ENCODE data around the gene JPH2. TPM values are rescaled to one million over a fixed set of nuclear protein-coding genes. Genes with fewer than 3 reads are reported as not detected.

JPH2 gene
- total RNA-seq, 2 experiments from 2014 or later = not detected

DNA sequence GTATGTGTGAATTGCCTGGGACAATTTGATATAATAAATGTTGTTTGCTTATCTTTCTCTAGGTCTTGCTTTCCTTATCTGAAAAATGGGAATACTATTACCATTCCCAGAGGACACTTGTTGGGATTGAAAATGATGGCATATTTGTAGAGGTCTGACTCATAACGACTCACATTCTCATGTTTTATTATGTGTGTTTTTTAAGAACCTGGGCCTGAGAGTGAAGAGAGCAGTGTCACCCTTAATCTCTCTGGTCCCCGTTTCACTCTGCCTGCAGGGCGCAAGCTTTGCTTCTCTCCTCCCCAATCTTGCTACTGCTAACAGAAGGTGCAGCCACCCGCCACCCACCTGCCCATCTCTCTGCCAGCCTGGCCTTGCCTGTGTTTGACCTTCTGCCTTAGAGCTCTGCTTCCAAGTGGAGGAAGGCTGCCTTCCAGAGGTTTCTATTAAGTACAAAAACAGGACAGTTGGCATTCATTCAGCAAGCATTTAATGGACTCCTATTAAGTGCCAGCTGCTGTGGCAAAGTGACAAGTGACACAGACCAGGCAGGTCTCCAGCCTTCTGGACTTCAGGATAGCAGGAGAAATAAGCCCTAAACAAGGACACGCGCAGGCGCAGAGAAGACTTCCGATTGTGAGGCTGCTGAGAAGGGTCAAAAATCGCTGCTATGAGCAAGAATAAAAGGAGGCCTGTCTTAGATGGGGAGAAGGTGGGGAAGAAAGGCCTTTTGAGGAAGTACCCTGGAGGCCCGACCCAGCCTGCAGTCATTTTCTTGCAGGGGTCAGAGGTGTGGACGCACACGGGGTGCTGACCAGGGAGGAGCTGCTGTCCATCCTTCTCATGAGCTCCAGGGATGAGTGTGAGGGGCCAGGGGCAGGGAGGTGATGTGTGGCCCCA lies 112.5 kb downstream of the JPH2 start:
- ChIA-PET POLR2A (no interaction called here), CTCF (no interaction called here)

DNA sequence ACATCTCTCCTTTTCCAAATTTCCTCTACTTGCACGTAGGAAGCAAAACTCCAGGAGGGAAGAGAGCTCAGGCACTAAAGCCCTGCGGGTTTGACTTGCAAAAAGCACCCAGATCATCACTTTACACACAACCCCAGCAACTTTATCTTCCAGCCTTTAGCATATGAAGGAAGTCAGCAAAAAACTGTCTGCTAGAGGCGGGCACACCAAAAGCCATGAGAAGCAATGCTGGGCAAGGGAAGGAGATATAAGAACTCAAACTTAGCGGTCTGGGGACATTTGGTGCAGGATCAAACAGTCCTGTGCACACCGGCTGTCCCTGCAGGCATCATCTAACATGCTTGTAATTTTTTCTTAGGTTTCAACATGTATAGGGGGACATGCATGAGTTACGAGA lies 113.3 kb downstream of the JPH2 start:
- POLR2A ChIA-PET = no interaction called here
- CTCF ChIA-PET = no interaction called here

DNA sequence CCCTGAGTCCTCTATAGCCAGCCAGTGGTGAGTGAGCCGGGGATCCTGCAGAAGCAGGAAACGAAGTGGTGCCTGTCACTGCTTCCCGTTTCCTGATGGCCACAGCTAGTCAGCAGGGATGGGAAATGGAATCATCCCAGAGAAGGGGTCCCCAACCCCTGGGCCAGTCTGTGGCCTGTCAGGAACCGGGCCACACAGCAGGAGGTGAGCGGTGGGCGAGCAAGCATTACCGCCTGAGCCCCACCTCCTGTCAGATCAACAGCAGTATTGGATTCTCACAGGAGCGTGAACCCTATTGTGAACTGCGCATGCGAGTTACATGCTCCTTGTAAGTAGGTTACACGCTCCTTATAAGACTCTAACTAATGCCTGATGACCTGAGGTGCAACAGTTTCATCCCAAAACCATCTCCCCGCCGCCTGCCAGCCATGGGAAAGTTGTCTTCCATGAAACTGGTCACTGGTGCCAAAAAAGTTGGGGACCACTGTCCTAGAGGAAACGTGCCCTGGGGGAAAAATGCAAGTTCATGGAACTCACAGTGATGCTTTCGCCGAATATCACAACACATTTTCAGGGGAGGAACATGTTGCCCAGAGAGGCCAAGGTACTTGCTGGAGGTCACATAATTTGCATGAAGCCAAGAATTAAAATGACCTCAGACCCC lies 113.8 kb downstream of the JPH2 start:
- POLR2A ChIA-PET = no interaction called here
- CTCF ChIA-PET = no interaction called here

DNA sequence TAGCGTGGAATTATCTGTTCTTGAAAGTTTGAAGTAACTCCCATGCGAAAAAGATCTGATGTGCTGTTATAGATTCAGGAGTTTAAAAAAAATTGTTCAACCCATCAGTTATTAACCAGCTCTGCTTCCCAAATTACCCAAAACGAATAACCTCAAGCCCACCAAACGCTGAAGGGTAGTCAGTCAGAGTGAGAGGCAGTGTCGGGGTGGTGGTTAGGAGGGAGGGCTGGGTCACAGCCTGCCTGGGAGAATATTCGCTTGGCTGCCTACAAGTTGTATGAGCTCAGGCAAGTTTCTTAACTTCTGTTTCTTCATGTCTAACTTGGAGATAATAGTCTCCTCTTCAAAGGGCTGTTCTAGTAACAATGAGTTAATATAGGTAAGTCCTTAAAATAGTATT lies 114.6 kb downstream of the JPH2 start:
- POLR2A ChIA-PET = no interaction called here
- CTCF ChIA-PET = interaction anchor here (0.8 kb wide), 1 partner anchor 8 kb away, joined by 3 read pairs; no protein-coding TSS in a partner anchor

DNA sequence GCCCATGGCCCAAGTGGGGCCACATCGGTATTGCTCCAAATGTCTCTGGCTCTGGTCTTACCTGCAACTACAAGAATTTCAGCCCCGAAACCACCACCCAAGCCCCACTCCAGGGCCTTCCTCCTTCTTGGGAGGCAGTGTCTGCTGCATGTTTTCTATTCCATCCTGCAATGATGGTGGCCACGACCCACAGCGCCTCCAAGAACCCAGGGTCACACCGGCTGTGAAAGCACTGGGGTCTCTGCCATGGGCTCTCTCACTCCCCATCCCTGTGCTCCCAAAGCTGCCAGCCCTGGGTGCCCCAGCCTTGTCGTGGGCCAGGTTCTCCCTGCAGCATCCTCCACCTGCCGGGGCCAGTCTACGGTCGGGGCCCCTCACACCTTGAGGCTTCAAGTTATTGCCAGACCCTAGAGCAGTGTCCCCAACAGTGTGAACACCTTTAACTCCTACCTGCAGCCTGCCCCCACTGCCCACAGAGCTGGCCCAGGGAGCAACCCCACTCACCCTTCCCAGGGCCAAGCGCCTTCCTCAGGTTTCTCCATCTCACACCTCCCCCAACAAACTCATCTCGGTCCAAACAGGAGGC lies 115.4 kb downstream of the JPH2 start:
- CTCF ChIA-PET = interaction anchor here (0.8 to 3.3 kb wide), 2 partner anchors 9 to 321 kb away, joined by 3 to 13 read pairs; no protein-coding TSS in a partner anchor
- POLR2A ChIA-PET = no interaction called here

DNA sequence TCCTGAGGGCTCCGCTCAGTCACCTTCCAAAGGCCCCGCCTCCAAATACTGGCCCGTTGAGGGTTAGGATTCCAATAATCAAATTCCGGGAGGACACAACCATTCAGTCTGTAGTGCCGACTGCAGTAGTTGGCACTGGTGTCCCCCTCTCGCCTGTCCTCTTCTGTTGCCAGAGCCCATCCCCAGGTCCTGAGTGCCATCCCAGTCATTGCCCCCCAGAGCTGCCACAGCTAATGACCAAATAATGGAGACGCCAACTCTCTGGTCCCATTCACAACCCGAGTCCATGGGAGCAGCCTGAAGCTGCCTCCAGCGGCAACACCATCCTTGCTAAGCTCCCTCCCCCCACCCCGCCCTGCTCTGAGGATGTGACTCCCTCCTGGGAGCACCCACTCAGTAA lies 115.9 kb downstream of the JPH2 start:
- ChIA-PET POLR2A (no interaction called here), CTCF (interaction anchor here (1.4 to 3.3 kb wide), 2 partner anchors 9 to 321 kb away, joined by 3 to 13 read pairs; no protein-coding TSS in a partner anchor)

DNA sequence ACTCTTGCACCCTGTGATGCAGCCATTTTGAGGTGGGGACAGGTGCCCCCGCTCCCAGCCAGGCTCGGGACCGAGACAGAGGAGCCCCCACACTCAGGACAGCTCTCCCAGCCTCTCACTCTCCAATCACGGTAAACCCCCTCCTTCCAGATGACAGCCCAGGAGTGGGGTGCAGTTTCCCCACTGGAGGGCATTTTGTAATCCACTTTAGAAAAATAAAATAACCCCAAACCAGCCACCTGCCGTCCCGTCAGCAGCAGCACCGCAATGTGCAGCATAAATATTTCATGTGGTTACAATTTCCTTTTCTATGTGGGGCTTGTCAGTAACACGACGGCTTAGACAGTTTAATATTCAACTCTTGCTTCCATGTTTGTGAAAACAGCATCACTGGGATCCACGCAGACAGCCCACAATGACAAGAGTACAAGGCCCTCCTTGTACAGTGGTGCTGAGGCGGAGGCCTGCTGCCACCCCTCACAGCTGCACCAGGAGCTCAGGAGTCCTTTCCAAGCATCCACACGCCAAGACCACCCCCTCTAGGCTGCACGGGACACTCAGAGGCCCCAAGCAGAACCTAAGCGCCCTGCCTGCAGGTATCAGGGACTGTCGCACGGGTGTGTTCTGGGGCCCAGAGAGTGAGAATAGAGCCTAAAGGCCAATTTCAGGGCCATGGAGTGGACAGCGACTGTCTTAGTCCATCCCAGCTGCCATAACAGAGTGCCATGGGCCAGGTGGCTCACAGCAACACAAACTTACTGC lies 116.7 kb downstream of the JPH2 start:
- ChIA-PET CTCF (interaction anchor here (1.4 to 3.3 kb wide), 2 partner anchors 10 to 320 kb away, joined by 3 to 13 read pairs; no protein-coding TSS in a partner anchor), POLR2A (no interaction called here)

DNA sequence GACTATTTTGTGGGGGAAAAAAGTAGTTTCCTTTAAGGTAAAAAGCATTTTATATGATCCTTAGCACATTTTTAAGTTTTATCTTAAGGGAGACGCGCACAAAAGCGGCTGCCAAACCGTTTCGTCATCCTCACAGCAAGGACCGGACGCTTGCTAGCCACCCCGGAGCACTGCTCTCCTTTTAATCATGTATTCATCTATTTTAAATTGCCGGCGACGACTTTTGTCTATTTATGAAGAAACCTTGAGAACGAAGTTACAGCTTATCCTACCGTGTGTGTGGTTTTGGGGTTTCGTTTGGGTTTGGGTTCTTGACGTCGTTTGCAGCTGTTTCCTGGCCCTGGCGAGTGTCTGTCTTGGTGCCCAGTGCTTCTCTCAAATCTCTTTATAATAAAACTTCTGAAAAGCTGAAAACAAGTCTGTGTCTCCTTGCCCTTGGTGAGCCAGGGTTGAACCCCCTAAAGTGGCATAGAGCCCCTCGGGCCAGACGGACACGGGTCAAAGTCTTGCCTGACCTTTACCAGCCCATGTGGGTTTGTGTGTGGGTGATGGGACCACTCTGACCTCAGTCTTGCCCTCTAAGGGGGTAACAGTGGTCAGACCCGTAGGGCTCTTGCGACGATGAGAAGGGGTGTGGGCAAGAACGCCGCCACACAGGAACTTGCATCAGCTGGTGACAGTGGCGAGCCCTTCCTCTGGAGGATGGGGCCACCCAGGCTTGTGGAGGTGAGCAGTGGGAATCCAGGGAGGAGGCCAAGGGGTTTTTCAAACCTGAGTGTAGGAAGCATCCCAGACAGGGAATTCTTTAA lies 117.6 kb downstream of the JPH2 start:
- CTCF ChIA-PET = interaction anchor here (0.6 to 3.3 kb wide), 4 partner anchors 11 to 319 kb away, joined by 3 to 13 read pairs (median 3); no protein-coding TSS in a partner anchor
- POLR2A ChIA-PET = no interaction called here

DNA sequence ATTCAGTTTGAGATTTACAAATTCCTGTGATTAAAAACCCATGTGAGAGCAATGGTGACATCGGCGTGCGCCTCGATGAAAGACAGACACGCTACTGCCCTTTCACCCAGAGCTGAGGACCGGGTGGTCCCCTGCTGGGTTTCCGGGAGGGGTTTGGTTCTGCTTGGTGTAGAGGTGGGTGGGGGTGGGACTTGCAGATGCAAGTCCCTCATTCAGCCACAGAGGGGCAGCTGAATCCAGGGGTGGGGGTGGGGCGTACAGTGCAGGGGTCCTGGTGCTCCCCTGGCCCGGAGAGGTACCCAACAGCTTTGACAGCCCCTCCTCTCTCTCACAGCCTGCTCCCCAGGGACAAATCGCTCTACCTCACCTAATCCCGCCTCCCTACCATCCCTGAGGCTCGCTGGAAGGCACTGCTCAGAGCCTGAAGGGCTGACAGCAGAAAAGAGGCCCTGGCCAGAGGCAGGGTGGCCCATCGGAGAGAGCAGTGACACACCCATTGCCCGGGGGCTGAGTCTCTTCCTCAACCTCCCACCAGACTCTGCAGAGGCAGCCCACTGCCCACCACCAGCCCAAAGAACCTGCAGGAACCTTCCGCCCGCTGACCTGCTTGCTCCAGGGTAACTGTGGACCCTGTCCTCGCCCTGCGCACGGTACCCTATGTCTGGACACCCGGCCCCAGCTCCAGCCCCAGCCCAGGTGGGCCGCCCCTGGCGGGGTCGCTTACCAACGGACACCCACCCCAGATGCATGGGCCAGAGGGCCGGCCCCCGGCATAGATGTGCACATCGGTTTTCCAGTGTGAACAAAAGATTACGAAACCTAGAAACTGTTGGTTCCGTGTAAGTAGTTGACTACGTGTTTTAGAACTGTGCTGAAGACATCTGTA lies 118.4 kb downstream of the JPH2 start:
- POLR2A ChIA-PET = no interaction called here
- CTCF ChIA-PET = interaction anchor here (0.6 to 3.3 kb wide), 3 partner anchors 40 to 318 kb away, joined by 3 to 13 read pairs (median 3); no protein-coding TSS in a partner anchor

DNA sequence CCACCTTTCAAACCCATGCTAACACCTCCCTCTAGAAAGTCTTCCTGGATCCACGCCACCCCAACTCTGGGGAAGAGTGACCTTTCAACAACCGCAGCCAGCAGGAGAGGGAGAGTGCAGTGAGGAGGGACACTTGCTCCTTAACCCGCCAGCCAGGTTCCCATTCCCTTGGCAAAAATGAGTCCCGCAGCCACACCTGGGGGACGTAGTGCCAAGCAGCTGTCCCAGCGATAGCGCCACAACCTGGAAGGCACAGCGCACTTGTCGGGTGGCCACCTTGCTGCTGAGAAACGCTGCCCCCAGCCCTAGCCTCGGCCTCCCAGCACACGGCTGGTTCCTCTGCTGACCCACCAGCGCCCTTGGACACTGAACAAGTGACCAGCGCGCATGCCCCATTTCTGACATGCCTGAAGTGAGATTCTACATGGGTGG lies 119.3 kb downstream of the JPH2 start:
- POLR2A ChIA-PET = no interaction called here
- CTCF ChIA-PET = no interaction called here

DNA sequence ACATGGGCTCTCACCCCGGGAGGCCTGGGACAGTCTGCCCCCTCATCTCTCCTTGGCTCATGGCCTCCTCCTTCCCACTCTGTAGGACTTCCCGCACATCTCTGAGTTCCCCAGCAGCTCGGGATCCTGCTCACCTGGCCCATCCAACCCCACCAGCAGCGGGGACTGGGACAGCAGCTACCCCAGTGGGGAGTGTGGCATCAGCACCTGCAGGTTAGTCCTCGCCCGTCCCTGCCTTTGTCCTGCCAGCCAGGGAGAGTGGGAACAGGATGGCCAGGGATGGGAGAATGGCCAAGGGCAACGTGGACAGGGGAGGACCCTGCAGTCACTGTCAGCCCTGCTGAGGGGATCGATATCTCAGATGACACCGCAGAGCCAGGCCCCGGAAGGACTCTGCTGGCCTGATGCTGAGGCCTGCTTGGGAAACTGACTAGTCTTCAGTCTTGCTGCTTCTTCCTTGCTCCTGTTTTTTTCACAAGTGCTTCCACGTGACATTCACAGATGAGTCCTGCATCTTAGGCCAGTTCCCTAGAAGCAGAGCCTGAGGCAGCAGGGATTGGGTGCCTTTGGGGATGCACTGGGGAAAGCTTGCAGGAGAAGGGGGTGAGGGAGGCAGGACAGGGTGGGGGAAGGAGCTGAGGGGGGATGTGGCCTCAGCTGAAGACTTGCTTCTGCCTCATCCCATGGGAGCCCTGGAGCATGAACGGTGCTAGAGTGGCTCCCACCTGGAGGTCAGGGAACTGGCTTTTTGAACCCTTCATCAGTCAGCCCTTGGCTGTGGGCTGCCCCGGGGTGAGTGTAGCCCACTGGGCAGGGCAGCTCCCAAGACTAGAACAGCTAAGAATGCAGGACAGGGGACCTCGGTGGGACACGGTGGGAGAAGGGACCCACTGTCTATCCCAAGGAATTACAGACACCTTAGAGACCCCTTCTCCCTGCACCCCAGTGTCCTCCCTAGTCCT lies 120.1 kb downstream of the JPH2 start:
- CTCF ChIA-PET = no interaction called here
- POLR2A ChIA-PET = no interaction called here

DNA sequence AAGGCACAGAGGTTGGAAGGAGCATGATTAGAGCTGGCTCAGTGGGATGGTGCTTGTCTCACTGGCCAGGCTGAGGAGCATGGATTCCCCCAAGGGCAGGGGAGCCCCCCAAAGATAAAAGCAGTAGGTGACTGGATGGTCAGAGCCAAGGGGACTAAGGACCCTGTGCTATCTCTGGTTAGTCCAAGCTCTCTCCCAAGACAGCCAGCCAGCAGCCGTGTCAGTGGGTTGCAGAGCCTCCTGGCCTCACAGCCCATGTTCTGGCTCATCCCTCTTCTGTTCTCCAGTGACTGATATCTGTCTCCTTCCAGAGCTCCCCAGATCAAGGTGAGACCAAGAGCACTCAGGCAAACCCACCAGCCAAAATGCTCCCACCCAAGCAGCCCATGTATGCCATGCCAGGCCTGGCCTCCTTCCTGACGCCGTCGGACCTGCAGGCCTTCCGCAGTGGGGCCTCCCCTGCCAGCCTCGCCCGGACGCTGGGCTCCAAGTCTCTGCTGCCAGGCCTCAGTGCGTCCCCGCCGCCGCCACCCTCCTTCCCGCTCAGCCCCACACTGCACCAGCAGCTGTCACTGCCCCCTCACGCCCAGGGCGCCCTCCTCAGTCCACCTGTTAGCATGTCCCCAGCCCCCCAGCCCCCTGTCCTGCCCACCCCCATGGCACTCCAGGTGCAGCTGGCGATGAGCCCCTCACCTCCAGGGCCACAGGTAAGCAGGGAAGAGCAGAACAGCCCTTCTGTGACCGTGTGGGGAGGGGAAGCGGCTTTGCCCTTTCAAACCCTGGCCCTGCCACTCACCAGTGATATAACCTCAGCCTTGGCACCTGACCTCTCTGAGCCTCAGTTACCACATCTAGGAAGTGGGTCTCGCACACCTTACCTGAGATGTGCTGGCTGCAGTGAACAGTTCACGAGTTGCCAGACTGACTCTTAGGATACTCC lies 121.3 kb downstream of the JPH2 start:
- CTCF ChIA-PET = no interaction called here
- POLR2A ChIA-PET = no interaction called here

DNA sequence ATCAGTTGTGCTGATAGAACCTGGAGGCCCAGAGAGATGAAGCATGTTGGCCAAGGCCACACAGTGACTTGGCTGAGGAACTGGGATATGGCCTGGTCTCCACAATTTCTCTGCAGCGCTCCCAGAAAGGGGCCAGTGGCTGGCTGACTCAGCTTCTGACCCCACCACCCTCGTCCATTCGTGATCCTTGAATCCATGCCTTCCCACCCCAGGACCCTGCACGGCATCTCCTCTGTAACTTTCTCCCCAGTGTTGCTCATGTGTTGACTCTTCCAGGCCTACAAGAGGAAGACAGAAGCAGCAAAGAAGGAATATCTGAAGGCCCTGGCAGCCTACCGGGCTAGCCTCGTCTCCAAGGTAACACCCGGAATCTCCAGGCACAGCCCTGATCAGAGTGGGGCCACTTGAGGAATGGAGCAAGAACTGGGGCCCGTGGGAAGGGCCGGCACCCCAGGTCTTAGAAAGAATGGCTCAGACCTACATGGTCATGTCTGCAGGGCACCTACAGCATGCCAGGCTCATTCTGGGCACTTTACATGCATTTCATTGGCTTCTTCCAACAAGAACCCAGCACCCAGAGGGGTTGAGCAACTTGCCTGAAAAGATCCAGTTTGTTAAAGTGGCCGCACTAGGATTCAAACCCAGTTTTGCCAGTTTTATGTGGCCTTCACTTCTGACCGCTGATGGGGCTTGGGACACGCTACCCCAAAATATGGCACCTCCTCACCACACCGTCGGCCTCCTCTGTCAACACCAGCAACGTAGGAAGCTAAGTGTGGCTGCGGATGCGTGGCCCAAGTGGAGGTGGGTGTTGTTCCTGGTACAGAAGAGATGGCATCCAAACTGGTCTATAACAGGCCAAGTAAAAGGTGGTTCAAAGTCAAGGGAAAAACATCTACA lies 122.2 kb downstream of the JPH2 start:
- ChIA-PET POLR2A (no interaction called here), CTCF (no interaction called here)
